H9 (cell line): Measurements from ENCODE around the gene GRIN3B. TPM values are rescaled to one million over a fixed set of nuclear protein-coding genes. Genes with fewer than 3 reads are reported as not detected.

ENCODE experiments used
- DNase-seq: peaks from one replicate; pipeline ENCODE4 v3.0.0-alpha.2; 2017
- H2AFZ ChIP-seq: one replicate; pipeline ENCODE4 v1.6.1; 2013; ENCODE audit warnings: mild to moderate bottlenecking, low read length, control low read depth, moderate library complexity
- H2AK5ac ChIP-seq: 2 replicates; pipeline ENCODE4 v1.6.1; 2013; ENCODE audit warnings: low read length, control low read depth, mixed read lengths; ENCODE audit not compliant: insufficient read length
- H2BK120ac ChIP-seq: one replicate; pipeline ENCODE4 v1.6.1; 2013; ENCODE audit warnings: low read depth, mild to moderate bottlenecking, low read length, control low read depth, inconsistent platforms; ENCODE audit not compliant: poor library complexity, severe bottlenecking
- H2BK12ac ChIP-seq: 2 replicates; pipeline ENCODE4 v1.6.1; 2013; ENCODE audit warnings: low read length, control low read depth, mixed read lengths, low read depth; ENCODE audit not compliant: insufficient read length
- H2BK15ac ChIP-seq: 2 replicates; pipeline ENCODE4 v1.6.1; 2013; ENCODE audit warnings: low read depth, low read length, control low read depth
- H2BK20ac ChIP-seq: one replicate; pipeline ENCODE4 v1.6.1; 2013; ENCODE audit warnings: low read depth, mild to moderate bottlenecking, low read length, control low read depth, inconsistent platforms; ENCODE audit not compliant: poor library complexity, severe bottlenecking
- H2BK5ac ChIP-seq: 2 replicates; pipeline ENCODE4 v1.6.1; 2013; ENCODE audit warnings: low read length, control low read depth, mixed read lengths; ENCODE audit not compliant: insufficient read length
- H3K14ac ChIP-seq: 2 replicates; pipeline ENCODE4 v1.6.1; 2013; ENCODE audit warnings: low read length, control low read depth; ENCODE audit not compliant: insufficient read depth
- H3K18ac ChIP-seq: 2 replicates; pipeline ENCODE4 v1.6.1; 2013; ENCODE audit warnings: low read depth, mild to moderate bottlenecking, mixed read lengths, low read length, control low read depth; ENCODE audit not compliant: insufficient read length
- H3K23ac ChIP-seq: 2 replicates; pipeline ENCODE4 v1.6.1; 2013; ENCODE audit warnings: low read length, control low read depth, mixed read lengths, low read depth; ENCODE audit not compliant: insufficient read length
- H3K23me2 ChIP-seq: 2 replicates; pipeline ENCODE4 v1.6.1; 2013; ENCODE audit warnings: low read depth, mild to moderate bottlenecking, mixed read lengths, low read length, control low read depth; ENCODE audit not compliant: insufficient read length, poor library complexity, severe bottlenecking
- H3K27ac ChIP-seq: 2 replicates; pipeline ENCODE4 v1.5.1; 2013; ENCODE audit warnings: low read length, control low read depth, mixed read lengths, low read depth; ENCODE audit not compliant: insufficient read length
- H3K27me3 ChIP-seq: 2 replicates; pipeline ENCODE4 v1.6.1; 2013; ENCODE audit warnings: low read length, control low read depth, inconsistent platforms; ENCODE audit not compliant: insufficient read depth
- H3K4ac ChIP-seq: 2 replicates; pipeline ENCODE4 v1.6.1; 2013; ENCODE audit warnings: low read depth, mild to moderate bottlenecking, control low read depth, inconsistent platforms, low read length, moderate library complexity
- H3K4me1 ChIP-seq: 2 replicates; pipeline ENCODE4 v1.6.1; 2013; ENCODE audit warnings: low read length, control low read depth, inconsistent platforms; ENCODE audit not compliant: insufficient read depth
- H3K4me2 ChIP-seq: 2 replicates; pipeline ENCODE4 v1.6.1; 2013; ENCODE audit warnings: low read length, control low read depth, mixed read lengths; ENCODE audit not compliant: insufficient read length, insufficient read depth
- H3K56ac ChIP-seq: 2 replicates; pipeline ENCODE4 v1.6.1; 2013; ENCODE audit warnings: low read depth, mild to moderate bottlenecking, mixed read lengths, low read length, control low read depth; ENCODE audit not compliant: insufficient read length
- H3K79me1 ChIP-seq: 2 replicates; pipeline ENCODE4 v1.6.1; 2013; ENCODE audit warnings: low read depth, mild to moderate bottlenecking, moderate library complexity, low read length, control low read depth, inconsistent platforms; ENCODE audit not compliant: insufficient read depth, poor library complexity, severe bottlenecking
- H3K79me2 ChIP-seq: 2 replicates; pipeline ENCODE4 v1.6.1; 2013; ENCODE audit warnings: low read length, control low read depth, inconsistent platforms; ENCODE audit not compliant: insufficient read depth
- H3K9ac ChIP-seq: 2 replicates; pipeline ENCODE4 v1.6.1; 2013; ENCODE audit warnings: low read length, control low read depth, mixed read lengths; ENCODE audit not compliant: insufficient read length; ENCODE audit errors: extremely low read depth
- H3K9me3 ChIP-seq: one replicate; pipeline ENCODE4 v1.6.1; 2013; ENCODE audit warnings: low read depth, low read length, inconsistent platforms; ENCODE audit not compliant: control insufficient read depth
- H3T11ph ChIP-seq: one replicate; pipeline ENCODE4 v1.6.1; 2013; ENCODE audit warnings: mild to moderate bottlenecking, low read length, control low read depth, inconsistent platforms
- H4K20me1 ChIP-seq: one replicate; pipeline ENCODE4 v1.6.1; 2013; ENCODE audit not compliant: control insufficient read depth, insufficient read length, insufficient read depth
- H4K5ac ChIP-seq: 2 replicates; pipeline ENCODE4 v1.6.1; 2013; ENCODE audit warnings: low read depth, mild to moderate bottlenecking, mixed read lengths, low read length, control low read depth; ENCODE audit not compliant: insufficient read length
- H4K8ac ChIP-seq: replicated peaks from 2 replicates; pipeline ENCODE4 v1.6.1; 2013; ENCODE audit warnings: low read length, control low read depth, mixed read lengths, low read depth; ENCODE audit not compliant: insufficient read length
- H4K91ac ChIP-seq: 2 replicates; pipeline ENCODE4 v1.6.1; 2013; ENCODE audit warnings: low read depth, mild to moderate bottlenecking, moderate library complexity, mixed read lengths, low read length, control low read depth; ENCODE audit not compliant: insufficient read length
- H3K27ac Mint-ChIP-seq, 3 experiments: 2 replicates in 2 of 3; 3 replicates in 1 of 3; pipeline ENCODE4 v1.8.0; 2020 to 2021; ENCODE audit warnings: mixed read lengths in 3 of 3, mild to moderate bottlenecking in 1 of 3, moderate library complexity in 1 of 3
- H3K27me3 Mint-ChIP-seq: 2 replicates; pipeline ENCODE4 v1.8.0; 2021; ENCODE audit warnings: low read depth, mild to moderate bottlenecking, moderate library complexity, mixed read lengths
- H3K36me3 Mint-ChIP-seq, 3 experiments: 2 replicates in 2 of 3; 3 replicates in 1 of 3; pipeline ENCODE4 v1.8.0; 2020 to 2021; ENCODE audit warnings: low read depth in 3 of 3, mixed read lengths in 3 of 3; ENCODE audit not compliant: insufficient read depth in 1 of 3
- H3K4me1 Mint-ChIP-seq, 2 experiments: 2 replicates each; pipeline ENCODE4 v1.8.0; 2020; ENCODE audit warnings: mixed read lengths in 2 of 2
- H3K4me3 Mint-ChIP-seq, 2 experiments: 2 replicates in 1 of 2; 3 replicates in 1 of 2; pipeline ENCODE4 v1.8.0; 2020 to 2021; ENCODE audit warnings: mild to moderate bottlenecking in 2 of 2, mixed read lengths in 2 of 2, moderate library complexity in 1 of 2
- H3K9me3 Mint-ChIP-seq, 2 experiments: 2 replicates in 1 of 2; 3 replicates in 1 of 2; pipeline ENCODE4 v1.8.0; 2020; ENCODE audit warnings: mild to moderate bottlenecking in 2 of 2, mixed read lengths in 2 of 2, moderate library complexity in 1 of 2
- CTCF ChIP-seq: fragments of 200-600 bp; sonication (generic); conservative IDR thresholded peaks from 3 replicates; pipeline ENCODE4 v1.8.0; 2021; ENCODE audit warnings: antibody characterized with exemption, mild to moderate bottlenecking
- WGBS: extraction: QIAGEN DNeasy Blood & Tissue Kit; methylation state at CpG from one replicate; pipeline ENCODE4 v1.1.7; 2013; ENCODE audit warnings: missing lambda C conversion rate, low lambda C conversion rate, mixed read lengths; ENCODE audit not compliant: insufficient read length; ENCODE audit errors: extremely low coverage; 5-methylcytosine and 5-hydroxymethylcytosine counted together
- total RNA-seq: library from RNA; stranded (reverse); gene quantifications from 2 replicates; pipeline ENCODE4 v1.2.1, GENCODE V29; 2021

Gene GRIN3B
- total RNA-seq, 1 experiment from 2014 or later = 1.0 TPM

DNA sequence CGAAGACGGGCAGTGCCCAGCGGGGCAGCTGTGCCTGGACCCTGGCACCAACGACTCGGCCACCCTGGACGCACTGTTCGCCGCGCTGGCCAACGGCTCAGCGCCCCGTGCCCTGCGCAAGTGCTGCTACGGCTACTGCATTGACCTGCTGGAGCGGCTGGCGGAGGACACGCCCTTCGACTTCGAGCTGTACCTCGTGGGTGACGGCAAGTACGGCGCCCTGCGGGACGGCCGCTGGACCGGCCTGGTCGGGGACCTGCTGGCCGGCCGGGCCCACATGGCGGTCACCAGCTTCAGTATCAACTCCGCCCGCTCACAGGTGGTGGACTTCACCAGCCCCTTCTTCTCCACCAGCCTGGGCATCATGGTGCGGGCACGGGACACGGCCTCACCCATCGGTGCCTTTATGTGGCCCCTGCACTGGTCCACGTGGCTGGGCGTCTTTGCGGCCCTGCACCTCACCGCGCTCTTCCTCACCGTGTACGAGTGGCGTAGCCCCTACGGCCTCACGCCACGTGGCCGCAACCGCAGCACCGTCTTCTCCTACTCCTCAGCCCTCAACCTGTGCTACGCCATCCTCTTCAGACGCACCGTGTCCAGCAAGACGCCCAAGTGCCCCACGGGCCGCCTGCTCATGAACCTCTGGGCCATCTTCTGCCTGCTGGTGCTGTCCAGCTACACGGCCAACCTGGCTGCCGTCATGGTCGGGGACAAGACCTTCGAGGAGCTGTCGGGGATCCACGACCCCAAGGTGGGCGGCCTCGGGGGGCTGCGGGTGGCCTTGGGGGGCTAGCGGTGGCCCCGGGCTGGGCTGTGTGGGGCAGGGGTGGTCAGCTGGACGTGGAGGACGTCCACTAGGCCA, 4.8 kb downstream of the GRIN3B start:
- TF ChIP-seq CTCF = no peak
- Histone ChIP-seq H3K4me1 (no peaks in the 10 kb centered on the region), H2BK15ac (no peak overlapping the region), H2BK12ac (no peak overlapping the region), H2AK5ac (no peak overlapping the region), H4K20me1 (no peaks in the 10 kb centered on the region), H3K4ac (no peak overlapping the region), H3K18ac (no peak overlapping the region), H3K9ac (no peak overlapping the region), H3K9me3 (no peaks in the 10 kb centered on the region), H2BK120ac (no peak overlapping the region), H4K8ac (no peak overlapping the region), H2BK20ac (no peak overlapping the region), H3T11ph (no peak overlapping the region), H2BK5ac (no peak overlapping the region), H3K23me2 (peaks cover 10% of the 10 kb centered on the region), H2AFZ (no peak overlapping the region), H3K4me2 (no peak overlapping the region), H3K14ac (no peak overlapping the region), H3K23ac (no peak overlapping the region), H4K5ac (no peak overlapping the region), H4K91ac (no peak overlapping the region), H3K27me3 (peaks cover 6% of the 10 kb centered on the region), H3K79me1 (no peaks in the 10 kb centered on the region), H3K79me2 (0 out of 2 replicates have a peak, but pooled peaks cover 2% of the 10 kb centered on the region), H3K27ac (no peak overlapping the region), H3K56ac (no peak overlapping the region)
- peaks cover 0 to 3% of the 10 kb centered on the region in 2 experiments; a peak in 2 of 4 replicates for H3K4me1 Mint-ChIP-seq
- no peak overlapping the region for H3K4me3 Mint-ChIP-seq
- no CpG with 5 or more reads among the region's 70 CpGs for whole genome bisulfite sequencing
- no peaks in the 10 kb centered on the region for H3K9me3 Mint-ChIP-seq
- peaks cover 0 to 18% (median 8%) of the 10 kb centered on the region in 3 experiments; a peak in 4 of 7 replicates for H3K36me3 Mint-ChIP-seq
- peak overlapping the region; percentile 20 to 49 (median 46); a peak in 4 of 7 replicates for H3K27ac Mint-ChIP-seq
- no peak for DNase-seq
- H3K27me3 Mint-ChIP-seq = peaks cover 16% of the 10 kb centered on the region
